PC-3 (cell line): Measurements from ENCODE around the gene SPATA32. TPM values are rescaled to one million over a fixed set of nuclear protein-coding genes. Genes with fewer than 3 reads are reported as not detected.
A peak's percentile ranks its signal among the peaks of the same experiment; 100 is the strongest.

Experiments
- ATAC-seq: fragments of 200-7000 bp; cut with Tn5 transposase; 2 replicates; pipeline ENCODE4 v1.9.1; 2020; ENCODE audit warnings: mild to moderate bottlenecking, moderate library complexity
- BruUV-seq: library from RNA; stranded (reverse); fragments of 400-500 nt; replicated peaks from 2 replicates; lab custom pipeline; 2021; lab: Mats Ljungman, UMichigan
- CTCF ChIA-PET: fragments of 300-600 bp; sonication (Branson Sonifier 250); formaldehyde crosslinking; loops from one replicate; lab custom pipeline; 2022; ENCODE audit warnings: antibody characterized with exemption; lab: Charles Lee
- POLR2A ChIA-PET: fragments of 300-600 bp; sonication (Branson Sonifier 250); formaldehyde crosslinking; loops from one replicate; lab custom pipeline; 2022; ENCODE audit warnings: antibody characterized with exemption; ENCODE audit not compliant: unreplicated experiment; lab: Charles Lee
- DNase-seq: peaks from one replicate; pipeline ENCODE4 v3.0.0-alpha.2; 2015
- H2AFZ ChIP-seq: fragments of 300-600 bp; sonication (generic); 2 replicates; pipeline ENCODE4 v1.6.0; 2016; ENCODE audit warnings: antibody characterized with exemption, low read length
- H3F3A ChIP-seq: fragments of 300-600 bp; sonication (generic); one replicate; pipeline ENCODE4 v1.6.0; 2017; ENCODE audit warnings: antibody characterized with exemption, low read length, control low read depth, mild to moderate bottlenecking; ENCODE audit not compliant: unreplicated experiment
- H3K27ac ChIP-seq: fragments of 300-600 bp; sonication (generic); 2 replicates; pipeline ENCODE4 v1.5.1; 2016; ENCODE audit warnings: mild to moderate bottlenecking, low read length
- H3K27me3 ChIP-seq: fragments of 300-600 bp; sonication (generic); 2 replicates; pipeline ENCODE4 v1.6.1; 2016; ENCODE audit warnings: low read length, mixed read lengths
- H3K36me3 ChIP-seq: fragments of 300-600 bp; sonication (generic); 2 replicates; pipeline ENCODE4 v1.6.1; 2016; ENCODE audit warnings: low read depth, mixed run types, low read length, mixed read lengths
- H3K4me1 ChIP-seq: fragments of 300-600 bp; sonication (generic); 2 replicates; pipeline ENCODE4 v1.5.1; 2016; ENCODE audit warnings: low read length; ENCODE audit not compliant: insufficient read depth
- H3K4me2 ChIP-seq: fragments of 300-600 bp; sonication (generic); 2 replicates; pipeline ENCODE4 v1.6.0; 2016; ENCODE audit warnings: low read length
- H3K4me3 ChIP-seq: fragments of 300-600 bp; sonication (generic); 2 replicates; pipeline ENCODE4 v1.5.1; 2016; ENCODE audit warnings: mild to moderate bottlenecking, low read length, mixed read lengths
- H3K79me2 ChIP-seq: fragments of 300-600 bp; sonication (generic); 2 replicates; pipeline ENCODE4 v1.6.1; 2017; ENCODE audit warnings: low read length, mixed read lengths
- H3K9ac ChIP-seq: fragments of 300-600 bp; sonication (generic); 2 replicates; pipeline ENCODE4 v1.6.0; 2016; ENCODE audit warnings: mild to moderate bottlenecking, low read length
- H3K9me2 ChIP-seq: fragments of 300-600 bp; sonication (generic); replicated peaks from 2 replicates; pipeline ENCODE4 v1.6.1; 2016; ENCODE audit warnings: mixed run types, low read length, mixed read lengths
- H3K9me3 ChIP-seq: fragments of 300-600 bp; sonication (generic); 2 replicates; pipeline ENCODE4 v1.6.1; 2016; ENCODE audit warnings: low read length, mixed read lengths
- H4K20me1 ChIP-seq: fragments of 300-600 bp; sonication (generic); 2 replicates; pipeline ENCODE4 v1.6.1; 2016; ENCODE audit warnings: low read length, mixed read lengths
- CTCF ChIP-seq: fragments of 300-600 bp; sonication (generic); conservative IDR thresholded peaks from 2 replicates; pipeline ENCODE4 v1.5.1; 2017; ENCODE audit warnings: antibody characterized with exemption, low read depth, mild to moderate bottlenecking, low read length
- EZH2 ChIP-seq: fragments of 300-600 bp; sonication (generic); IDR thresholded peaks from one replicate; pipeline ENCODE4 v1.6.1; 2017; ENCODE audit warnings: antibody characterized with exemption, mild to moderate bottlenecking, low read length; ENCODE audit not compliant: unreplicated experiment
- EZH2phosphoT487 ChIP-seq: fragments of 300-600 bp; sonication (generic); IDR thresholded peaks from 2 replicates; pipeline ENCODE4 v1.6.1; 2018; ENCODE audit warnings: mild to moderate bottlenecking, antibody characterized with exemption, low read length, borderline replicate concordance
- intact Hi-C: fragments of 100-400 bp; cut with micrococcal nuclease; formaldehyde crosslinking; loops from 2 replicates; pipeline ENCODE4 v1.9.0; 2023
- total RNA-seq: library from RNA; depleted of rRNA; stranded (reverse); fragments of >200 nt; gene quantifications from 2 replicates; pipeline ENCODE4 v1.2.3, GENCODE V29; 2014

The SPATA32 gene
- total RNA-seq, 1 experiment from 2014 or later = not detected

DNA sequence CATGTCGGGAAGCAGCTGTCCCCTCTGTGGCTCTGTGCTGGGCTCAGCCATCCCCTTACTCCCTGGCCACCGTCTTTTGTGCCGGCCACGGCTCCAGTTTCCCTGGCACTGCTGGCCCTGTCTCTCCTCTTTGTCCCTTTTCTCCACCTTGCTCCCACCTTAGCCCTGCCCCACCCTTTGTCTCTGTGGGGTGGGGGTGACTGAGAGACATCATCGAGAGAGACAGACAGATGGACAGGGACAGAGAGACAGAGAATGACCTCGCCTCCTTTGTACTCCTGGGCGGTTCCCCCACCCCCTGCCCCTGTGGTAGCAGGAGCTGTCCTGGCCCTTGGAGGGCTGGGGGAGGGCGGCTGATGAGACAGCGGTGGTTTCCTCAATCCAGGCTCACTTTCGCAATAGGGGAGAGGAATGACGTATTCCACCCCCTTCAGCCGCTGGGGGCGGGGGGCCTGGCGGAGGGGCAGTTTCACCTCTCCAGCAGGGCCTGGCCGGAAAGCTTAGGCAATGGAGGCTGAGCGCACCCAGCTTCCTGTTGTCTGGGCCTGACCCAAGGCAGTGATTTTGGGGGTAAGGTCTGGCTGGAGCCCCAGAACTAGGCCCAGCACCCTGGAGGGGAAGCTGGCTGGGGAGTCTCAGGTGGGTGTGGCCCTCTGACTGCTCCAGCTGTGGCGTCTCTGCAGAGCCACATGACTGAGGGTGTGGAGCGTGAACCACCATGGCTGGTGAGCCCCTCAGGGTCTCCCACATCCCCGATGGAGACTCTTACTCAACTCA is 32.9 kb downstream of the SPATA32 start:
- BruUV-seq = no TSS peak
- Histone ChIP-seq H3K4me1 (peaks cover 66% of the 10 kb centered on the region), H3K27me3 (no peaks in the 10 kb centered on the region), H3K4me2 (peak overlapping the region; percentile 54), H3F3A (no peaks in the 10 kb centered on the region), H3K79me2 (no peaks in the 10 kb centered on the region), H3K9me2 (no peaks in the 10 kb centered on the region), H3K9me3 (no peaks in the 10 kb centered on the region), H3K9ac (peak overlapping the region; percentile 47), H3K27ac (peak overlapping the region; percentile 69), H4K20me1 (no peaks in the 10 kb centered on the region), H3K4me3 (no peak overlapping the region), H2AFZ (no peak overlapping the region), H3K36me3 (no peaks in the 10 kb centered on the region)
- peak; percentile 77 for DNase-seq
- CTCF ChIA-PET = interaction anchor here (0.6 to 0.9 kb wide), 3 partner anchors 9 to 158 kb away, joined by 3 to 5 read pairs (median 4); no protein-coding TSS in a partner anchor
- POLR2A ChIA-PET = interaction anchor here (0.7 kb wide), 1 partner anchor 25 kb away, joined by 3 read pairs; no protein-coding TSS in a partner anchor
- intact Hi-C loops = no loop called here
- TF ChIP-seq EZH2phosphoT487 (no peak), CTCF (no peak), EZH2 (no peak)
- ATAC-seq = peak; percentile 3; the same call in 1 of the 2 replicates

DNA sequence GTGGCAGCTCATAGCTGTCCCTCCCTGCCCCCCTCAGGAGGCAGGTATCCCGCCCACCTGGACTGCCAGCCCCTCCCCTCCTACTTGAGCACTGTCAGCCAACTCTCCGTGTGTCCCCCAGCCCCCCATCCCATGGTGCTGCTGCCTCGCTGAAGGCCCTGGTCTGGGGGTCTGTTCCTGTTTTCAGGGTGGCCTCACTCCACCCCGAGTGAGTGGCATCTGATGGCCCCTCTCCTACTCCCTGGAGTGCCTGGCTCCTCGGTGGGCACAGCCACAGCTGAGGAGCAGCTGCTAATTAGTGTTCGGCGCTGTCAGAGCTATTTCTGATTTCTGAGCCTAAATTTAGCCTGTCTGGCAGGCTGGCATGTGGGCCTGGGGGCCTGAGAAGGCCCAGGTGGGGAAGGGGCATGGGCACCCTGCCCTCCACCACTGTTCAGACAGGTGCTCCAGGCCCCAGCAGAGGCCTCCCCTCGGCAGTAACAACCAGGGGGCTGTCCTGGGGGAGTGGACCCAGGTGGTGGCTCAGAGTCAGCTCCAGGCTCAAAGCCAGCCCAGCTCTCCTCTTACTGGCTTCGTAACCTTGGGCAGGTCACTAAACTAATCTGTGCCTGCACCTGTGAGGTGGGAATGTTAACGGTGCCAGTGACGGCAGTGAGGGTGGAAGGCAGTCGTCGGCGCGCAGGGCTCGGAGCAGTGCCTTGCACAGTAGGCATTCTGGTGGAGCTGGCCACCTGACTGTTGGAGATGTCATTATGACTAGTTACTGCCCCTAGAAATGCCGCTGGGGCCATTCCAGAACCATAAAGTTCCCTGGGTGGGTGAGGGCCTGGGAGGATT is 33.8 kb downstream of the SPATA32 start:
- no peaks in the 10 kb centered on the region for H4K20me1 ChIP-seq
- no peaks in the 10 kb centered on the region for H3K9me2 ChIP-seq
- no peaks in the 10 kb centered on the region for H3K27me3 ChIP-seq
- intact Hi-C loops = no loop called here
- peaks cover 66% of the 10 kb centered on the region for H3K4me1 ChIP-seq
- TF ChIP-seq EZH2phosphoT487 (no peak), CTCF (no peak), EZH2 (no peak)
- peak overlapping the region; percentile 35; the same call in 1 of the 2 replicates for H3K9ac ChIP-seq
- H3K27ac ChIP-seq = peak overlapping the region; percentile 69
- ATAC-seq (no peak), DNase-seq (no peak)
- ChIA-PET CTCF (interaction anchor here (0.6 to 0.7 kb wide), 2 partner anchors 8 to 93 kb away, joined by 3 to 5 read pairs; partner anchors contain the start of gene ACBD4), POLR2A (interaction anchor here (0.5 to 0.7 kb wide), 2 partner anchors 26 to 218 kb away, joined by 3 to 4 read pairs; no protein-coding TSS in a partner anchor)
- H3K79me2 ChIP-seq = no peaks in the 10 kb centered on the region
- no peaks in the 10 kb centered on the region for H3K9me3 ChIP-seq
- no peaks in the 10 kb centered on the region for H3K36me3 ChIP-seq
- BruUV-seq = no TSS peak
- no peaks in the 10 kb centered on the region for H3F3A ChIP-seq
- H3K4me3 ChIP-seq = no peak overlapping the region
- peak overlapping the region; percentile 54 for H3K4me2 ChIP-seq
- no peak overlapping the region for H2AFZ ChIP-seq
